ENCODE measurements around the gene UVRAG. TPM values are rescaled to one million over a fixed set of nuclear protein-coding genes. Genes with fewer than 3 reads are reported as not detected.
A peak's percentile ranks its signal among the peaks of the same experiment; 100 is the strongest.

The UVRAG gene
- 10 to 100 TPM; 17.1 to 21.4 (median 18.3) TPM for polyA plus RNA-seq (ENCODE audit: insufficient read length in 4 of 4)

- DNase-seq (ENCODE audit: low read depth in 4 of 4, low spot score in 3 of 4): peak; percentile 98
Measured at GRCh38 chr11:75814677-75815344, at the start of gene UVRAG. Gene UVRAG, plus strand, starts transcription at chr11:75815210. Its CDS starts 198 bp downstream, at chr11:75815408.

GRCh38 chr11:75766443-75767227 is 48.4 kb upstream of the UVRAG start:
- DNase-seq (ENCODE audit: low read depth in 4 of 4, low spot score in 3 of 4): no peak

GRCh38 chr11:75767228-75767572 is 47.8 kb upstream of the UVRAG start:
- DNase-seq (ENCODE audit: low read depth in 4 of 4, low spot score in 3 of 4): no peak

- DNase-seq (ENCODE audit: low read depth in 4 of 4, low spot score in 3 of 4): no peak
Measured at GRCh38 chr11:75767793-75768111, 47.3 kb upstream of the UVRAG start.

- peak; percentile 39 to 60 (median 49) for DNase-seq (ENCODE audit: low read depth in 4 of 4, low spot score in 3 of 4)
Measured at GRCh38 chr11:75768112-75768908, 46.7 kb upstream of the UVRAG start, which contains the start of gene DGAT2. Gene DGAT2, plus strand, starts transcription at chr11:75768778. Its CDS starts 214 bp downstream, at chr11:75768992.

- DNase-seq (ENCODE audit: low read depth in 4 of 4, low spot score in 3 of 4): no peak
Measured at GRCh38 chr11:75768909-75769771, 45.9 kb upstream of the UVRAG start.

GRCh38 chr11:75770102-75770501 is 44.9 kb upstream of the UVRAG start:
- no peak for DNase-seq (ENCODE audit: low read depth in 4 of 4, low spot score in 3 of 4)

GRCh38 chr11:75771646-75772410 is 43.2 kb upstream of the UVRAG start:
- DNase-seq (ENCODE audit: low read depth in 4 of 4, low spot score in 3 of 4): no peak

GRCh38 chr11:75773595-75774353 is 41.2 kb upstream of the UVRAG start:
- DNase-seq (ENCODE audit: low read depth in 4 of 4, low spot score in 3 of 4): no peak

GRCh38 chr11:75775056-75775455 is 40.0 kb upstream of the UVRAG start:
- DNase-seq (ENCODE audit: low read depth in 4 of 4, low spot score in 3 of 4): no peak

- DNase-seq (ENCODE audit: low read depth in 4 of 4, low spot score in 3 of 4): no peak
Measured at GRCh38 chr11:75776546-75776945, 38.5 kb upstream of the UVRAG start.

GRCh38 chr11:75777461-75778110 is 37.4 kb upstream of the UVRAG start:
- no peak for DNase-seq (ENCODE audit: low read depth in 4 of 4, low spot score in 3 of 4)

GRCh38 chr11:75778962-75779361 is 36.0 kb upstream of the UVRAG start:
- DNase-seq (ENCODE audit: low read depth in 4 of 4, low spot score in 3 of 4): no peak

GRCh38 chr11:75779960-75780359 is 35.0 kb upstream of the UVRAG start:
- no peak for DNase-seq (ENCODE audit: low read depth in 4 of 4, low spot score in 3 of 4)

- DNase-seq (ENCODE audit: low read depth in 4 of 4, low spot score in 3 of 4): no peak
Measured at GRCh38 chr11:75780888-75781287, 34.1 kb upstream of the UVRAG start.

- DNase-seq (ENCODE audit: low read depth in 4 of 4, low spot score in 3 of 4): no peak
Measured at GRCh38 chr11:75781296-75781695, 33.7 kb upstream of the UVRAG start.

GRCh38 chr11:75781831-75782230 is 33.2 kb upstream of the UVRAG start:
- DNase-seq (ENCODE audit: low read depth in 4 of 4, low spot score in 3 of 4): no peak

GRCh38 chr11:75782540-75783263 is 32.3 kb upstream of the UVRAG start:
- no peak for DNase-seq (ENCODE audit: low read depth in 4 of 4, low spot score in 3 of 4)
